ENCODE results near the gene TMEM151B.

DNA sequence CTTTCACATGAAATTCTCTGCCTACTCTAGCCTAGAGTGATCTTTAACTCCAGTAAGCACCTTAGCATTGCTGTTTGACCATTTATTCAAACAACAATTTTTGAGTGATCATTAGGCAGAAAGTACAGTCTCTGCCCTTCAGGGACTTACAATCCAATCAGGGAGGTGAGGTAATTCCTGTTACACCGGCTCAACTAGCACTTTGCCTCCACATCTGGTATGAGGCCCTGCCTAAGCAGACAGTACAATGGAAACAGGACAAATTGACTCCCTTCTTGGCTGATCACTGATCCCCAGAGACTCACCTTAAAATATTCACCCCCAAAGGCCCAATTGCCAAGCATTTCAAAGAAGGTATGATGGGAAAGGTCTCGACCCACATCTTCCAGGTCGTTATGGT, 41.5 kb downstream of the TMEM151B start:
- TF ChIP-seq, protein P1, sequence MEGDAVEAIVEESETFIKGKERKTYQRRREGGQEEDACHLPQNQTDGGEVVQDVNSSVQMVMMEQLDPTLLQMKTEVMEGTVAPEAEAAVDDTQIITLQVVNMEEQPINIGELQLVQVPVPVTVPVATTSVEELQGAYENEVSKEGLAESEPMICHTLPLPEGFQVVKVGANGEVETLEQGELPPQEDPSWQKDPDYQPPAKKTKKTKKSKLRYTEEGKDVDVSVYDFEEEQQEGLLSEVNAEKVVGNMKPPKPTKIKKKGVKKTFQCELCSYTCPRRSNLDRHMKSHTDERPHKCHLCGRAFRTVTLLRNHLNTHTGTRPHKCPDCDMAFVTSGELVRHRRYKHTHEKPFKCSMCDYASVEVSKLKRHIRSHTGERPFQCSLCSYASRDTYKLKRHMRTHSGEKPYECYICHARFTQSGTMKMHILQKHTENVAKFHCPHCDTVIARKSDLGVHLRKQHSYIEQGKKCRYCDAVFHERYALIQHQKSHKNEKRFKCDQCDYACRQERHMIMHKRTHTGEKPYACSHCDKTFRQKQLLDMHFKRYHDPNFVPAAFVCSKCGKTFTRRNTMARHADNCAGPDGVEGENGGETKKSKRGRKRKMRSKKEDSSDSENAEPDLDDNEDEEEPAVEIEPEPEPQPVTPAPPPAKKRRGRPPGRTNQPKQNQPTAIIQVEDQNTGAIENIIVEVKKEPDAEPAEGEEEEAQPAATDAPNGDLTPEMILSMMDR (IDR thresholded peaks at IDR 0.05): no peak
- TF ChIP-seq POLR2AphosphoS5 (IDR thresholded peaks at IDR 0.05): no peak
- TF ChIP-seq POLR2A (IDR thresholded peaks at IDR 0.05): no peak
- no peak for TF ChIP-seq EP300 (IDR thresholded peaks at IDR 0.05)

All from upper lobe of left lung (tissue), 4 donors.